Pancreas (tissue), 10 donors: ENCODE data around the gene TAS2R14. TPM values are rescaled to one million over a fixed set of nuclear protein-coding genes. Genes with fewer than 3 reads are reported as not detected.

ENCODE experiments used
- ATAC-seq, 4 donors: fragments of 200-7000 bp; cut with Tn5 transposase; one replicate each; pipeline versions ENCODE4 v1.8.0 to v1.9.1; 2020; ENCODE audit warnings: mild to moderate bottlenecking in 4 of 4, moderate library complexity in 4 of 4
- DNase-seq, 6 donors: peaks; one replicate each; pipeline ENCODE4 v3.0.0-alpha.2; 2020
- FAIRE-seq: peaks from 2 replicates; lab custom pipeline; 2012; peaks lifted over from hg19 to GRCh38; lab: Jason Lieb, UNC
- H3K27ac ChIP-seq, 4 donors: fragments of 200-600 bp; sonication (generic); 1 replicate in 3 of 4; 2 replicates in 1 of 4; pipeline versions ENCODE4 v1.5.0 to v1.8.0; 2020
- H3K27me3 ChIP-seq, 4 donors: fragments of 200-600 bp; one replicate each; pipeline ENCODE4 v1.8.0; 2021
- H3K36me3 ChIP-seq, 3 donors: fragments of 200-600 bp; sonication (generic) in 1 of 3; one replicate each; pipeline versions ENCODE4 v1.5.0 to v1.8.0; 2020 to 2021
- H3K4me1 ChIP-seq, 3 donors: fragments of 200-600 bp; one replicate each; pipeline ENCODE4 v1.8.0; 2021
- H3K4me3 ChIP-seq, 4 donors: fragments of 200-600 bp; sonication (generic) in 2 of 4; one replicate each; pipeline versions ENCODE4 v1.5.0 to v1.8.0; 2020 to 2021
- H3K9me3 ChIP-seq, 4 donors: fragments of 200-600 bp; one replicate each; pipeline ENCODE4 v1.8.0; 2021
- WGBS, 2 donors: extraction: QIAGEN DNeasy Blood & Tissue Kit; methylation state at CpG; one replicate each; pipeline ENCODE4 v1.1.7; 2013; 5-methylcytosine and 5-hydroxymethylcytosine counted together
- intact Hi-C, 3 donors: fragments of 100-400 bp; cut with DNase I; formaldehyde crosslinking; loops; one replicate each; pipeline versions ENCODE4 v1.11.1 to v1.14.2; 2022
- polyA plus RNA-seq, 2 donors: library from polyadenylated mRNA; stranded (reverse); fragments of 200-250 nt; gene quantifications; one replicate each; pipeline ENCODE4 v1.2.3, GENCODE V29; 2013
- total RNA-seq, 6 donors: library from RNA; stranded (reverse); fragmentation: NEBNext Ultra II Directional in 4 of 6; extraction: Animal tissue kit (Norgen Biotek cat#: 25700) in 4 of 6; gene quantifications; one replicate each; pipeline versions ENCODE4 v1.2.1 to v1.2.4, GENCODE V29; 2021 to 2023
- TF ChIP-seq, protein P1 (sequence below), 4 donors: fragments of 200-600 bp; sonication (generic) in 3 of 4; IDR thresholded peaks; one replicate each; pipeline versions ENCODE4 v1.5.0 to v1.8.0; 2021; ENCODE audit warnings: antibody characterized with exemption in 4 of 4
- donor health status: healthy with polysubstance abuse.
- donor health status: DM: no; HTN: no; CAD: no; lungs with moderate emphysema.
- donor health status: DM: no; HTN: no; CAD: no.
- donor health status: control.
- donor health status: control.
- donor health status: Bipolar disorder and iron deficiency.
- donor health status: DM: yes; HTN: yes; CAD: no.
- donor health status: DM: no; HTN: no; CAD: no.
- donor health status: DM: no; HTN: no; CAD: no.
- donor health status: DM: yes; HTN: yes; CAD: no.

TAS2R14 gene
- total and polyA plus RNA-seq, 8 donors, result 0.83 to 1.7 (median 0.91) TPM

GRCh38 chr12:10900972-10901371 lies 38.1 kb downstream of the TAS2R14 start:
- ATAC-seq, result no peak
- H3K36me3 ChIP-seq, result no peaks in the 10 kb centered on the region
- 95 to 98% methylated on average over 1 of the region's 1 CpG for WGBS, 2 donors

DNA sequence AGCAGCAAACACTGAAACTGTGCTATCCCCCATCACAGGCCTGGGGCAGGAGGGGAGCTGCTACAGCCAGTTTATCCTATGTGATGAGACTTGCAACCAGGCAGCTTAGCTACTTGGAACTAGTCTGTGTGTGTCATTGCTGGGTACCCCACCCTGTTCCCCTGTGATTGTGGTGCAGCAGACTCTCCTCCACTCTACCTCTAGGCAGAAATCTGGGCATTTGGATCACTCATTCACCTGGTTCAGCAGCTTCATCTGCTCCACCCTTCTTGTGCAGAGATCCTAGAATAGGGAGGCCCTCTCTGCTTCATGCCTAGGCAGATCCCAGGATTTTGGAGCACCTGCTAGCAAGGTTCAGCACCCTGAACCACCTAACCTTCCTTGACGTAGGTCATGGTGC lies 38.5 kb downstream of the TAS2R14 start:
- H3K36me3 ChIP-seq, result no peaks in the 10 kb centered on the region
- no peak overlapping the region for H3K4me3 ChIP-seq
- H3K27me3 ChIP-seq, result no peaks in the 10 kb centered on the region
- H3K4me1 ChIP-seq, result no peaks in the 10 kb centered on the region
- 92 to 100% methylated on average over 1 of the region's 1 CpG for WGBS, 2 donors
- no peaks in the 10 kb centered on the region for H3K9me3 ChIP-seq
- TF ChIP-seq, protein P1, sequence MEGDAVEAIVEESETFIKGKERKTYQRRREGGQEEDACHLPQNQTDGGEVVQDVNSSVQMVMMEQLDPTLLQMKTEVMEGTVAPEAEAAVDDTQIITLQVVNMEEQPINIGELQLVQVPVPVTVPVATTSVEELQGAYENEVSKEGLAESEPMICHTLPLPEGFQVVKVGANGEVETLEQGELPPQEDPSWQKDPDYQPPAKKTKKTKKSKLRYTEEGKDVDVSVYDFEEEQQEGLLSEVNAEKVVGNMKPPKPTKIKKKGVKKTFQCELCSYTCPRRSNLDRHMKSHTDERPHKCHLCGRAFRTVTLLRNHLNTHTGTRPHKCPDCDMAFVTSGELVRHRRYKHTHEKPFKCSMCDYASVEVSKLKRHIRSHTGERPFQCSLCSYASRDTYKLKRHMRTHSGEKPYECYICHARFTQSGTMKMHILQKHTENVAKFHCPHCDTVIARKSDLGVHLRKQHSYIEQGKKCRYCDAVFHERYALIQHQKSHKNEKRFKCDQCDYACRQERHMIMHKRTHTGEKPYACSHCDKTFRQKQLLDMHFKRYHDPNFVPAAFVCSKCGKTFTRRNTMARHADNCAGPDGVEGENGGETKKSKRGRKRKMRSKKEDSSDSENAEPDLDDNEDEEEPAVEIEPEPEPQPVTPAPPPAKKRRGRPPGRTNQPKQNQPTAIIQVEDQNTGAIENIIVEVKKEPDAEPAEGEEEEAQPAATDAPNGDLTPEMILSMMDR (IDR thresholded peaks at IDR 0.05), result no peak
- no peak overlapping the region for H3K27ac ChIP-seq
- DNase-seq, result no peak
- FAIRE-seq, result no peak
- intact Hi-C loops, result no loop called here
- ATAC-seq, result no peak

More at GRCh38 chr12:10900972-10901371, 38.1 kb downstream of the TAS2R14 start:
- intact Hi-C loops, result no loop called here
- Histone ChIP-seq H3K27me3 (no peaks in the 10 kb centered on the region), H3K4me3 (no peak overlapping the region), H3K27ac (no peak overlapping the region), H3K9me3 (no peaks in the 10 kb centered on the region), H3K4me1 (no peaks in the 10 kb centered on the region)
- FAIRE-seq, result no peak
- no peak for DNase-seq
- TF ChIP-seq, protein P1 (IDR thresholded peaks at IDR 0.05), result no peak

DNA sequence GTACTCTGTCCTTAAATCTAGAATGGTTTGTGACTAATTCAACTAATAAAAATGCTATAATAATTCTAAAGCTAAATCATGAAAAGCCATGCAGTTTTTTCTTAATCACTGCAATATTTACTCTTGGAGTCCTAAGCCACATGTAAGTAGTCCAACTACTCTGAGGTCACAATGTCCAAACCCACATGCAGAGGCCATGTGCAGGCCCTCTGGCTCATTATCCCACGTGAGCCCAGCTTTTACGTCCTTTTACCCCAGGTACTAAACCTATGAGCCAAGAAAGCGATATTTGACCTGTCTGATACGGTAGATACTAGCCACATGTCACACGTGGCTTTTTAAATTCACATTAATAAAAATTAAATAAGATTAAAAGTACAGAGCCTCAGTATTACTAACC lies 42.2 kb downstream of the TAS2R14 start:
- FAIRE-seq, result no peak
- intact Hi-C loops, result no loop called here
- ATAC-seq, result no peak

GRCh38 chr12:10891937-10892336 lies 47.1 kb downstream of the TAS2R14 start:
- no peaks in the 10 kb centered on the region for H3K27me3 ChIP-seq
- H3K4me3 ChIP-seq, result no peak overlapping the region
- no peaks in the 10 kb centered on the region for H3K9me3 ChIP-seq
- ATAC-seq, result peak; percentile 40 to 85 (median 73)
- TF ChIP-seq, protein P1 (IDR thresholded peaks at IDR 0.05), result no peak
- no peak for FAIRE-seq
- 43 to 58% methylated on average over 2 of the region's 2 CpGs for WGBS, 2 donors
- intact Hi-C loops, result no loop called here
- H3K27ac ChIP-seq, result no peak overlapping the region
- peak in 1 of 6 donors; percentile 3 for DNase-seq
- H3K36me3 ChIP-seq, result no peaks in the 10 kb centered on the region
- peaks cover 0 to 11% (median 6%) of the 10 kb centered on the region in 3 donors for H3K4me1 ChIP-seq

More for the DNA sequence above, 42.2 kb downstream of the TAS2R14 start:
- WGBS, 2 donors, result 94 to 98% methylated on average over 5 of the region's 5 CpGs
- TF ChIP-seq, protein P1 (IDR thresholded peaks at IDR 0.05), result no peak
- Histone ChIP-seq H3K4me3 (no peak overlapping the region), H3K9me3 (no peaks in the 10 kb centered on the region), H3K4me1 (peaks cover 0 to 7% (median 1%) of the 10 kb centered on the region in 3 donors), H3K27me3 (no peaks in the 10 kb centered on the region), H3K36me3 (no peaks in the 10 kb centered on the region), H3K27ac (no peak overlapping the region)
- no peak for DNase-seq

- ATAC-seq (no peak), FAIRE-seq (no peak), DNase-seq (no peak)
- Histone ChIP-seq H3K36me3 (no peaks in the 10 kb centered on the region), H3K27ac (no peak overlapping the region), H3K4me3 (no peak overlapping the region), H3K4me1 (peaks cover 0 to 11% (median 6%) of the 10 kb centered on the region in 3 donors), H3K9me3 (no peaks in the 10 kb centered on the region), H3K27me3 (no peaks in the 10 kb centered on the region)
- intact Hi-C loops, result no loop called here
- TF ChIP-seq, protein P1 (IDR thresholded peaks at IDR 0.05), result no peak
These were observed 49.8 kb downstream of the TAS2R14 start for GRCh38 chr12:10889226-10889625.

Other genes starting within 250 kb of the TAS2R14 start
- gene YBX3, start 215.9 kb downstream of the TAS2R14 start, total RNA-seq, result 100 to 1,000 TPM; 241 to 444 (median 317) TPM
- gene YBX3, start 215.9 kb downstream of the TAS2R14 start, polyA plus RNA-seq, result 100 to 1,000 TPM; 323 to 352 TPM
- gene TAS2R7, start 136.6 kb downstream of the TAS2R14 start, total RNA-seq, result not detected
- gene TAS2R7, start 136.6 kb downstream of the TAS2R14 start, polyA plus RNA-seq, result not detected
- not detected for gene TAS2R8, start 132.0 kb downstream of the TAS2R14 start, total RNA-seq
- under 1 TPM in 1 of 2 donors, not detected in 1; 0.09 TPM for gene TAS2R8, start 132.0 kb downstream of the TAS2R14 start, polyA plus RNA-seq
- not detected for gene TAS2R9, start 129.1 kb downstream of the TAS2R14 start, total RNA-seq
- not detected for gene TAS2R9, start 129.1 kb downstream of the TAS2R14 start, polyA plus RNA-seq
- under 1 TPM in 3 of 6 donors, not detected in 3; 0.17 to 0.28 (median 0.25) TPM for gene TAS2R10, start 112.9 kb downstream of the TAS2R14 start, total RNA-seq
- under 1 TPM in 1 of 2 donors, not detected in 1; 0.14 TPM for gene TAS2R10, start 112.9 kb downstream of the TAS2R14 start, polyA plus RNA-seq
- gene PRR4, start 89.8 kb downstream of the TAS2R14 start, total RNA-seq, result 1 to 10 TPM in 1 of 6 donors, under 1 TPM in 4, not detected in 1; 0.32 to 1.8 (median 0.55) TPM
- gene PRR4, start 89.8 kb downstream of the TAS2R14 start, polyA plus RNA-seq, result 1 to 10 TPM; 3.8 to 4.3 TPM
- gene PRH1, start 55.0 kb downstream of the TAS2R14 start, total RNA-seq, result 10 to 100 TPM in 1 of 6 donors, 1 to 10 TPM in 5; 4.7 to 11.0 (median 6.7) TPM
- gene PRH1, start 55.0 kb downstream of the TAS2R14 start, polyA plus RNA-seq, result 1 to 10 TPM; 2.0 to 2.5 TPM
- under 1 TPM; 0.47 to 0.91 (median 0.72) TPM for gene TAS2R13, start 29.7 kb downstream of the TAS2R14 start, total RNA-seq
- gene TAS2R13, start 29.7 kb downstream of the TAS2R14 start, polyA plus RNA-seq, result not detected
- gene PRH2, start 10.0 kb downstream of the TAS2R14 start, total RNA-seq, result not detected
- gene PRH2, start 10.0 kb downstream of the TAS2R14 start, polyA plus RNA-seq, result under 1 TPM in 1 of 2 donors, not detected in 1; 0.42 TPM
- under 1 TPM; 0.40 to 0.74 (median 0.60) TPM for gene TAS2R50, start 47.6 kb upstream of the TAS2R14 start, total RNA-seq
- not detected for gene TAS2R50, start 47.6 kb upstream of the TAS2R14 start, polyA plus RNA-seq
- gene TAS2R20, start 59.0 kb upstream of the TAS2R14 start, total RNA-seq, result under 1 TPM; 0.42 to 0.98 (median 0.76) TPM
- gene TAS2R20, start 59.0 kb upstream of the TAS2R14 start, polyA plus RNA-seq, result under 1 TPM in 1 of 2 donors, not detected in 1; 0.35 TPM
- gene TAS2R19, start 83.4 kb upstream of the TAS2R14 start, total RNA-seq, result 1 to 10 TPM in 3 of 6 donors, under 1 TPM in 3; 0.76 to 2.0 (median 1.2) TPM
- gene TAS2R19, start 83.4 kb upstream of the TAS2R14 start, polyA plus RNA-seq, result under 1 TPM; 0.19 to 0.28 TPM
- gene TAS2R31, start 92.1 kb upstream of the TAS2R14 start, total RNA-seq, result 1 to 10 TPM in 5 of 6 donors, under 1 TPM in 1; 0.85 to 2.9 (median 1.6) TPM
- under 1 TPM; 0.23 TPM for gene TAS2R31, start 92.1 kb upstream of the TAS2R14 start, polyA plus RNA-seq
- under 1 TPM; 0.43 to 0.61 (median 0.55) TPM for gene TAS2R46, start 123.0 kb upstream of the TAS2R14 start, total RNA-seq
- gene TAS2R46, start 123.0 kb upstream of the TAS2R14 start, polyA plus RNA-seq, result not detected
- gene TAS2R43, start 153.1 kb upstream of the TAS2R14 start, total RNA-seq, result under 1 TPM in 4 of 6 donors, not detected in 2; 0.17 to 0.28 (median 0.22) TPM
- gene TAS2R43, start 153.1 kb upstream of the TAS2R14 start, polyA plus RNA-seq, result under 1 TPM in 1 of 2 donors, not detected in 1; 0.16 TPM
- 1 to 10 TPM in 5 of 6 donors, under 1 TPM in 1; 0.98 to 2.6 (median 1.5) TPM for gene TAS2R30, start 195.4 kb upstream of the TAS2R14 start, total RNA-seq
- gene TAS2R30, start 195.4 kb upstream of the TAS2R14 start, polyA plus RNA-seq, result not detected
- 1 to 10 TPM; 1.9 to 5.5 (median 3.3) TPM for gene SMIM10L1, start 231.9 kb upstream of the TAS2R14 start, total RNA-seq
- gene SMIM10L1, start 231.9 kb upstream of the TAS2R14 start, polyA plus RNA-seq, result 1 to 10 TPM; 4.2 to 6.4 TPM
- not detected for gene TAS2R42, start 247.7 kb upstream of the TAS2R14 start, total RNA-seq
- gene TAS2R42, start 247.7 kb upstream of the TAS2R14 start, polyA plus RNA-seq, result not detected